Measurements from ENCODE around the gene SORCS2. TPM values are rescaled to one million over a fixed set of nuclear protein-coding genes. Genes with fewer than 3 reads are reported as not detected.

SORCS2 gene
- total RNA-seq, 1 donor from 2014 or later = not detected

- intact Hi-C loops (cut with micrococcal nuclease) = no loop called here
- Mint-ChIP-seq H3K4me3 (no peak overlapping the region), H3K27me3 (ENCODE audit: insufficient read depth) (peaks cover 2% of the 10 kb centered on the region), H3K27ac (no peak overlapping the region), H3K9me3 (no peaks in the 10 kb centered on the region), H3K4me1 (ENCODE audit: low read depth) (no peaks in the 10 kb centered on the region), H3K36me3 (ENCODE audit: low read depth) (no peaks in the 10 kb centered on the region)
- DNase-seq (ENCODE audit: low spot score) = no peak
These were observed 163.5 kb downstream of the SORCS2 start for GRCh38 chr4:7355795-7356194.

DNA sequence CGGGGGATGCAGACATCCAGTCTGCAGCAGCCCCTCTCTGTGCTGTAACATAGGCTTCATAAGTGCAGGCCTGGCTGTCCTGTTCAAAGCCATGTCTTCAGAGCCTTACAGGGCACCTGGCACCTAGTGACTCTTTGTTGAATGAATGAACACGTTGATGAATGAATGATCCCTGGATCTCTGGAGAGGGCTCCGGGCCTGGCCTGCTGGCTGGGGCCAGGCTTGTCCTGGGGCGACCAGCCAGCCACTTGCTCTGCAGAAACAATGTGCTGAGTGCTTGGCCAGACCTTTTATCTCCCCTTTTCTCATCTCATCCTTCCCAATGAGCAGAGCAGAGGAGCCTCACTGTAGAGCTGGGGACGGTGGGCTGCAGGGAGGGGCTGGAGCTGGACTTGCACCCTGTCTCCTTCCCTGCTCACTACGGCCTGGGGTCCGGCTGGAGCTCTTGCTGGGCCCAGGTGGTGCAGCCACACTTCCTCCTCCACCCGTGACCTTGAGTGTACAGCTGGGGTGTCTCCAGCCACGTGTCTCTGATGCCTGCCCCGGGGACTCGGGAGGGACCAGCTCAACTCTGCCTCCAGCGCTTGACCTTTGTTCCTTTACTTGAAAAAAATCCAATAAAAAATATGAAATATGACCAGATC is 164.5 kb downstream of the SORCS2 start:
- no peaks in the 10 kb centered on the region for H3K4me1 Mint-ChIP-seq (ENCODE audit: low read depth)
- H3K36me3 Mint-ChIP-seq (ENCODE audit: low read depth) = no peaks in the 10 kb centered on the region
- no peaks in the 10 kb centered on the region for H3K27me3 Mint-ChIP-seq (ENCODE audit: insufficient read depth)
- intact Hi-C loops (cut with micrococcal nuclease) = no loop called here
- no peak for DNase-seq (ENCODE audit: low spot score)
- H3K4me3 Mint-ChIP-seq = no peak overlapping the region
- H3K27ac Mint-ChIP-seq = no peak overlapping the region
- H3K9me3 Mint-ChIP-seq = no peaks in the 10 kb centered on the region

- Mint-ChIP-seq H3K27me3 (ENCODE audit: insufficient read depth) (no peaks in the 10 kb centered on the region), H3K4me3 (no peak overlapping the region), H3K4me1 (ENCODE audit: low read depth) (no peaks in the 10 kb centered on the region), H3K27ac (no peak overlapping the region), H3K36me3 (ENCODE audit: low read depth) (no peaks in the 10 kb centered on the region), H3K9me3 (no peaks in the 10 kb centered on the region)
- DNase-seq (ENCODE audit: low spot score) = no peak
- intact Hi-C loops (cut with micrococcal nuclease) = no loop called here
These were observed 165.0 kb downstream of the SORCS2 start for GRCh38 chr4:7357323-7357722.

- Mint-ChIP-seq H3K9me3 (no peaks in the 10 kb centered on the region), H3K36me3 (ENCODE audit: low read depth) (no peaks in the 10 kb centered on the region), H3K27me3 (ENCODE audit: insufficient read depth) (no peaks in the 10 kb centered on the region), H3K4me3 (no peak overlapping the region), H3K27ac (no peak overlapping the region), H3K4me1 (ENCODE audit: low read depth) (no peaks in the 10 kb centered on the region)
- no peak for DNase-seq (ENCODE audit: low spot score)
- intact Hi-C loops (cut with micrococcal nuclease) = no loop called here
These were observed 165.9 kb downstream of the SORCS2 start for GRCh38 chr4:7358100-7358735.

DNA sequence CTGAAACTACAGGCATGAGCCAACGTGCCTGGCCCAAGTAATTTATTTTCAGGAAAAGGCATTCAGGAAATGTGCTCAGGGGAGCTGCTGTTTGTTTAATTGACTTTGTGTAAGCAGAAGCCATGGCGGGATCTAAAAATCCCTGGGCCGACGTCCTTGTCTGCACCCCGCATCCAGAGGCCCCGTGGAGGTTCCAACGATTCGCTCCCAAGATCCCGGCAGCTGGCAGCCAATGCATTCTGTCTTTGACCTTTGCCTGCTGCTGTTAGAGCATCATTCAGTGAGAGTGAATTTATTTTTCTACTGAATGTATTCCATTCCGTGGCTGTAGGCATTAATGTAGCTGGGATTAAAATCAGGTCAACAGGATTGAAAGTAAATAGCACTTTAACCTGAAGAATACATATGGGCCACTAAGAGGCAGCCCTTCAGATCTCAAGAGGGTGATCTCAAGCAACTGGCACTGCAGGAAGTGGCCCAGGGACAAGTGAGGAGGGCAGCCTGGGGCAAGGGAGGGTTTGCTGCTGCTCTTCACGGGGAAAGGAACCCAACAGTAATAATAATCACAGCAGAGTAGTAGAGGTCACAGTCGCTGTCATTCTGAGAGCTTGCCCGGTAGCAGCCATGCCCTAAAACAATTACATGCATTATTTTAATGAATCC is 167.2 kb downstream of the SORCS2 start:
- Mint-ChIP-seq H3K27ac (no peak overlapping the region), H3K4me1 (ENCODE audit: low read depth) (no peaks in the 10 kb centered on the region), H3K36me3 (ENCODE audit: low read depth) (no peaks in the 10 kb centered on the region), H3K4me3 (no peak overlapping the region), H3K9me3 (peaks cover 6% of the 10 kb centered on the region), H3K27me3 (ENCODE audit: insufficient read depth) (no peaks in the 10 kb centered on the region)
- intact Hi-C loops (cut with micrococcal nuclease) = no loop called here
- no peak for DNase-seq (ENCODE audit: low spot score)

- Mint-ChIP-seq H3K27ac (no peak overlapping the region), H3K4me1 (ENCODE audit: low read depth) (no peaks in the 10 kb centered on the region), H3K36me3 (ENCODE audit: low read depth) (no peaks in the 10 kb centered on the region), H3K4me3 (no peak overlapping the region), H3K9me3 (peaks cover 6% of the 10 kb centered on the region), H3K27me3 (ENCODE audit: insufficient read depth) (no peaks in the 10 kb centered on the region)
- intact Hi-C loops (cut with micrococcal nuclease) = no loop called here
- no peak for DNase-seq (ENCODE audit: low spot score)
These were observed 168.5 kb downstream of the SORCS2 start for GRCh38 chr4:7360806-7361205.

DNA sequence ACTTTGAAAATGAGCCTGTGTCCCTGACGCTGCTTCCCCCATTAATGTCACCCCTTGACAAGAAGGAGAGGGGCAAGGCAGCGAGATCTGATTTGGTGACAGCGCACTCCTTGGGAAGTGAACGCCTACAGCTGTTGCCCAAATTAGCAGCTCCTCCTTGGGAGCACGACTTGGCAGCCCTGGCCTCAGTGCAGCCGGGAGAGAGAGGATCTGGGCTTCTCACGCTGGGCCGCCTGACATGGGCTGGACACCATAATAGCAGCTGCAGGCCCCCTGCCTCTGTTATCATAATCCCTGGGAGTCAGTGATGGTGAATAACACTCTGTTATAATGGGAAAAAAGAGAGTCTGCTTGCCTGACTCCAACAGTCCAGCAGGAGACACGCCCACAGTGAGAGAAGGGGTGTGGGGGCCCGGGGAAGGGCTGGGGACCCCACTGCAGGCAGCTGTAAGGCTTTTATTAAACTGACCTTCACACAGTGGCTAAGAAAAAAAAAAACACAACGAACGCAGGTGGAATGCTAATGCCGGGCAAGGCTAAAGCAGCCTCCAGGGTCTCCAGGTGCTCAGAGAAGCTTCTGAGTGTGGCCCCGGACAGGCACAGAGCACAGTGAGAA is 169.1 kb downstream of the SORCS2 start:
- no peaks in the 10 kb centered on the region for H3K4me1 Mint-ChIP-seq (ENCODE audit: low read depth)
- peaks cover under 1% of the 10 kb centered on the region for H3K27me3 Mint-ChIP-seq (ENCODE audit: insufficient read depth)
- H3K36me3 Mint-ChIP-seq (ENCODE audit: low read depth) = no peaks in the 10 kb centered on the region
- intact Hi-C loops (cut with micrococcal nuclease) = no loop called here
- H3K27ac Mint-ChIP-seq = no peak overlapping the region
- DNase-seq (ENCODE audit: low spot score) = no peak
- no peak overlapping the region for H3K4me3 Mint-ChIP-seq
- H3K9me3 Mint-ChIP-seq = peaks cover 6% of the 10 kb centered on the region

- H3K27ac Mint-ChIP-seq = no peak overlapping the region
- DNase-seq (ENCODE audit: low spot score) = no peak
- H3K36me3 Mint-ChIP-seq (ENCODE audit: low read depth) = no peaks in the 10 kb centered on the region
- no peaks in the 10 kb centered on the region for H3K4me1 Mint-ChIP-seq (ENCODE audit: low read depth)
- H3K4me3 Mint-ChIP-seq = no peak overlapping the region
- peaks cover 2% of the 10 kb centered on the region for H3K27me3 Mint-ChIP-seq (ENCODE audit: insufficient read depth)
- intact Hi-C loops (cut with micrococcal nuclease) = no loop called here
- H3K9me3 Mint-ChIP-seq = peaks cover 6% of the 10 kb centered on the region
These were observed 170.0 kb downstream of the SORCS2 start for GRCh38 chr4:7362341-7362740.

GRCh38 chr4:7362862-7363430 is 170.6 kb downstream of the SORCS2 start:
- Mint-ChIP-seq H3K36me3 (ENCODE audit: low read depth) (no peaks in the 10 kb centered on the region), H3K4me1 (ENCODE audit: low read depth) (no peaks in the 10 kb centered on the region), H3K9me3 (peaks cover 6% of the 10 kb centered on the region), H3K27me3 (ENCODE audit: insufficient read depth) (peaks cover 2% of the 10 kb centered on the region), H3K27ac (no peak overlapping the region), H3K4me3 (no peak overlapping the region)
- intact Hi-C loops (cut with micrococcal nuclease) = no loop called here
- DNase-seq (ENCODE audit: low spot score) = no peak

DNA sequence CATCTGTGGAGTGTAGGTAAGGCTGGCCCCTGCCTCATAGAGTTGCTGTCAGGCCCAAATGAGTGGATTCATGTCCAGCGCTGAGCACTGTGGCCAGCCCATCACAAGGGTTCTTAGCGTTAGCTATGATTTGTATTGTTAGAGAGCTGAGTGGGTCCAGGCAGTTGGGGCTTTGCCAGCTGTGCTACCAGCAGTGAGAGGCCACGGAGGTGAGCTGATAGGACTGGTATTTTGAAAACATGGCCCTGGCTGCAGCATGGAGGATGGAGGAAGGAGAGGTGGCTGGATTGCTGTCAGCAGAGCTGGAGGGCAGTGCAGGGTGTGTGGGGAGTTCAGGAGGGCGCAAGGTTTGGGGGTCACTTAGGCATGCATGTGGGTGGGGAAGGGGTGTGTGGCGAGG is 172.6 kb downstream of the SORCS2 start:
- H3K4me3 Mint-ChIP-seq = no peak overlapping the region
- H3K9me3 Mint-ChIP-seq = peaks cover 6% of the 10 kb centered on the region
- DNase-seq (ENCODE audit: low spot score) = no peak
- no peak overlapping the region for H3K27ac Mint-ChIP-seq
- intact Hi-C loops (cut with micrococcal nuclease) = no loop called here
- peaks cover 2% of the 10 kb centered on the region for H3K27me3 Mint-ChIP-seq (ENCODE audit: insufficient read depth)
- no peaks in the 10 kb centered on the region for H3K4me1 Mint-ChIP-seq (ENCODE audit: low read depth)
- no peaks in the 10 kb centered on the region for H3K36me3 Mint-ChIP-seq (ENCODE audit: low read depth)

GRCh38 chr4:7365462-7366179 is 173.3 kb downstream of the SORCS2 start:
- Mint-ChIP-seq H3K27ac (no peak overlapping the region), H3K27me3 (ENCODE audit: insufficient read depth) (peaks cover 2% of the 10 kb centered on the region), H3K36me3 (ENCODE audit: low read depth) (no peaks in the 10 kb centered on the region), H3K4me3 (no peak overlapping the region), H3K4me1 (ENCODE audit: low read depth) (no peaks in the 10 kb centered on the region), H3K9me3 (peaks cover 6% of the 10 kb centered on the region)
- intact Hi-C loops (cut with micrococcal nuclease) = no loop called here
- no peak for DNase-seq (ENCODE audit: low spot score)

DNA sequence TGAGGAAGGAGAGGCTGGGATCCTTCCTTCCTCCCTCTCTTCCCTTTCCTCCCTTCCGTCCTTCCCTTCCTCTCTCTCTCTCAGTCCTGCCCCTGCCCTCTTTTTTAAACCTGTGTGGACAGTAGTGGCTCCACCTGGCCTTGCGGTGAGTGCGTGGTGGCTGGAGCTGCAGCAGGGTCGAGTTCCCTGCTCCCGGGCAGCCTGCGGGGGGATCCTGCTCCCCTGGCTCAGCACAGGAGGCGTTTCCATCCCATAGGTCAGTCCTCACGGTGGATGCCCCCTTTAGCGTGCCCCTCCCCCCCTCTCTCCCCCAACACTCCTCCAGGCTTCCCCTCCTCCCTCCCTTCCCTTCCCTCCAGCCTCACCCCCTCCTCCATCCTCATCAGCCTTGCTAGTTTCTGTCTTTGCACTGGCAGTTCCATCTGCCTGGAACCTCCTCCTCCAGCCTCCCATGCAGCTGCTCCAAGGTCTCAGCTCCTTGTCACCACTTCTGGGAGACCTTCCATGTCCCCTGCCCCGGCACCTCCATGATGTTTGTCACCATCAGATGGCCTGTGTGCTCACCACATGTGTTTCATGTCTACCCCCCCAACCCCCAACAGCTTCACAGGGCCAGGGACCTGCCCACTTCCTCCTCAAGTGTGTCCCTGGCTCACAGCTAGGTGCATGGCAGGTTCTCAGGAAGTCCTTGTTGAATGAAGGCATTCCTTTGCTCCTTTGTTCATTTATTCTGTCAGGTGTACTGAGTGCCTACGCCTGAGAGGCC is 174.0 kb downstream of the SORCS2 start:
- Mint-ChIP-seq H3K27ac (no peak overlapping the region), H3K27me3 (ENCODE audit: insufficient read depth) (peaks cover 2% of the 10 kb centered on the region), H3K36me3 (ENCODE audit: low read depth) (no peaks in the 10 kb centered on the region), H3K4me3 (no peak overlapping the region), H3K4me1 (ENCODE audit: low read depth) (no peaks in the 10 kb centered on the region), H3K9me3 (peaks cover 6% of the 10 kb centered on the region)
- no peak for DNase-seq (ENCODE audit: low spot score)
- intact Hi-C loops (cut with micrococcal nuclease) = no loop called here

Measured in activated T-helper 1 cell treated with anti-CD3 and anti-CD28 coated beads, Interleukin-12 subunit alpha, Interleukin-12 subunit beta, Interleukin-2, Interleukin-4 antibody, amounts not matched to agents 30 ng/mL and 10 ng/mL and 1 ng/mL, durations not matched to agents 14 hours and 24 hours and 36 hours (primary cell).